ENCODE measurements around the gene KDM4B.

DNA sequence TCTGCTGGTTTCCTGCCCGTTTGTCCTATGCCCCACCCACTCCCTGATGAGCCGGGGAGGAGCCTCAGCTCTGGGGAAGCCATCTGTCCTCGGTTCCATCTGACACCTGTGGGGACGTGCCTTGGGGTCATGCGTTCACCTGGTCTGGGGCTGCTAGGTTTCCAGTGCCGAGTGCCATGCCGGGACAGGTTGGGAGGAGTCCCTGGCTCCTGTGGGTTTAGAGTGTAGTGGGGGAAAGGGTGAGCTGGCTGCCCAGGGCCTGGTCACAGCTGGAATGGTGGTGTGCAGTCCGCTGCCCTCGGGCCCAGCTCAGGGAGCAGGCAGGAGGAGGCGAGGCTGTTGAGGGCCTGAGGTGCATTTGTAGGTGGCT, 2.5 kb downstream of the KDM4B start:
- no peak for TF ChIP-seq POLR2A (IDR thresholded peaks at IDR 0.05)
- TF ChIP-seq, protein P1, sequence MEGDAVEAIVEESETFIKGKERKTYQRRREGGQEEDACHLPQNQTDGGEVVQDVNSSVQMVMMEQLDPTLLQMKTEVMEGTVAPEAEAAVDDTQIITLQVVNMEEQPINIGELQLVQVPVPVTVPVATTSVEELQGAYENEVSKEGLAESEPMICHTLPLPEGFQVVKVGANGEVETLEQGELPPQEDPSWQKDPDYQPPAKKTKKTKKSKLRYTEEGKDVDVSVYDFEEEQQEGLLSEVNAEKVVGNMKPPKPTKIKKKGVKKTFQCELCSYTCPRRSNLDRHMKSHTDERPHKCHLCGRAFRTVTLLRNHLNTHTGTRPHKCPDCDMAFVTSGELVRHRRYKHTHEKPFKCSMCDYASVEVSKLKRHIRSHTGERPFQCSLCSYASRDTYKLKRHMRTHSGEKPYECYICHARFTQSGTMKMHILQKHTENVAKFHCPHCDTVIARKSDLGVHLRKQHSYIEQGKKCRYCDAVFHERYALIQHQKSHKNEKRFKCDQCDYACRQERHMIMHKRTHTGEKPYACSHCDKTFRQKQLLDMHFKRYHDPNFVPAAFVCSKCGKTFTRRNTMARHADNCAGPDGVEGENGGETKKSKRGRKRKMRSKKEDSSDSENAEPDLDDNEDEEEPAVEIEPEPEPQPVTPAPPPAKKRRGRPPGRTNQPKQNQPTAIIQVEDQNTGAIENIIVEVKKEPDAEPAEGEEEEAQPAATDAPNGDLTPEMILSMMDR (IDR thresholded peaks at IDR 0.05), result no peak
- no peak for TF ChIP-seq EP300 (IDR thresholded peaks at IDR 0.05)
